ENCODE results near the gene XPO6.

Gene XPO6

DNA sequence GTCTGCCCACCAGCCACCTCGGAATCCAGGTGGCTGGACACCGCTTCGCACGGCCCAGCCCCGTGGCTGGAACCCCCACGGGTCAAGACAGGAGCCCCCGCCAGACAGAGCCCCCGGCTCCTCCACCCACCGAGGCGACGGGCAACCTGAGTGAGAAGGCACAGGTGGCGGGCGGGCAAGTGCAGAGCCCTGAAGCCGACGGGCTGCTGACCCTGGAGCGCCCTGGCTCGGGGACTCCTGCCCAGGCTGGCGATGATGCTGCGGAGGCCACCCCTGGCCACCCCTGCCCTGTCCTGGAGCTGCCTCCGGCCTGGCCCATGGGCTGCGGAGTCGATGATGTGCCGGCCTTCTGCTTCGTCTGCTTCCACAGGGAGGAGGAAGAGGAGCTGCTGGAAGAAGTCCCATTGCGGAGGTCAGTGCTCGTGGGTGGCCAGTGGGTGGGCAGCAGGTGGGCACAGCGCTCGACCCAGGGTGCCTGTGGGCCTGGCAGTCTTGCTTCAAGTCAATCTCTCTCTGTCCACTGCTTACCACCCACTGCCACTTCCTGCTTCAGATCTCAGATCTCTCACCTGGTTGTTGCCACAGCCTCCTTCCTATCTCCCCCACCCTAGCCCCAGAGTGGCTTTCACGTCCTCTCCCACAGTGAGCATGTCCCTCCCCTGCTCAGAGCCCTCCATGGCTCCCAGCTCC lies 47.5 kb upstream of the XPO6 start:
- no peaks in the 10 kb centered on the region for H3K79me2 ChIP-seq
- H3K4me2 ChIP-seq (ENCODE audit: low read length): peak overlapping the region; percentile 83
- H3K27me3 ChIP-seq (ENCODE audit: control insufficient read depth, insufficient read depth, low read length): no peaks in the 10 kb centered on the region
- H3K4me3 ChIP-seq (ENCODE audit: low read depth, low read length): peak overlapping the region; percentile 47
- H3K9ac ChIP-seq: no peak overlapping the region
- no peaks in the 10 kb centered on the region for H3K36me3 ChIP-seq (ENCODE audit: control insufficient read depth, insufficient read depth, low read length)
- H2AFZ ChIP-seq: peak overlapping the region; percentile 82
- no peaks in the 10 kb centered on the region for H3K9me3 ChIP-seq (ENCODE audit: control insufficient read depth, low read length)
- peaks cover 5% of the 10 kb centered on the region for H3K4me1 ChIP-seq
- H3K27ac ChIP-seq: no peak overlapping the region
- TF ChIP-seq CTCF (IDR thresholded peaks at IDR 0.05): no peak

DNA sequence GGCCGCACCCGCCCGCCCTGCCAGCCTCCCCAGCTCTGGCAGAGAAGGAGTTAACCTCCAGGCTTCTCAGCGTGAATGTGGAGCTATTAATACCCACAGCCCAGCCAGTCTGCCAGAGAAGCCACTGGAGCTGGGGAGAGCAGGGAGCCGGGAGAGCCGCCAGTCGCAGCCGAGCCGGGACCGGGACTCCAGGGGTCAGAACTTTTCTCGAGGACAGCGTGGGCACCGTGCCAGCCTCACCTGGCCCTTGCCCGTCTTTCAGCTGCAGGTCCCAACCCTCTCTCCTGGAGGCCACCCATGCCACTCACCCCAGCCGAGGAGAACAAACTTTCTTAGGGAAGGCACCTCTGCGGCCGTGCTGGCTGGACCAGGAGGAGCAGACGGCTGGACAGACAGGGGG lies 46.8 kb upstream of the XPO6 start:
- peak overlapping the region; percentile 47 for H3K4me3 ChIP-seq (ENCODE audit: low read depth, low read length)
- H3K27ac ChIP-seq: no peak overlapping the region
- no peak for TF ChIP-seq CTCF (IDR thresholded peaks at IDR 0.05)
- no peaks in the 10 kb centered on the region for H3K79me2 ChIP-seq
- H3K9ac ChIP-seq: no peak overlapping the region
- no peaks in the 10 kb centered on the region for H3K36me3 ChIP-seq (ENCODE audit: control insufficient read depth, insufficient read depth, low read length)
- H2AFZ ChIP-seq: peak overlapping the region; percentile 82
- H3K9me3 ChIP-seq (ENCODE audit: control insufficient read depth, low read length): no peaks in the 10 kb centered on the region
- H3K27me3 ChIP-seq (ENCODE audit: control insufficient read depth, insufficient read depth, low read length): no peaks in the 10 kb centered on the region
- H3K4me1 ChIP-seq: peaks cover 5% of the 10 kb centered on the region
- peak overlapping the region; percentile 83 for H3K4me2 ChIP-seq (ENCODE audit: low read length)

- no peak overlapping the region for H3K9ac ChIP-seq
Observed at GRCh38 chr16:28257256-28257655, 45.5 kb upstream of the XPO6 start.

GRCh38 chr16:28255838-28256237 lies 44.1 kb upstream of the XPO6 start:
- Histone ChIP-seq H3K27ac (no peak overlapping the region), H3K27me3 (ENCODE audit: control insufficient read depth, insufficient read depth, low read length) (no peaks in the 10 kb centered on the region), H3K4me1 (peaks cover 5% of the 10 kb centered on the region), H3K4me2 (ENCODE audit: low read length) (no peak overlapping the region), H3K36me3 (ENCODE audit: control insufficient read depth, insufficient read depth, low read length) (no peaks in the 10 kb centered on the region), H3K9ac (no peak overlapping the region), H2AFZ (no peak overlapping the region), H3K79me2 (no peaks in the 10 kb centered on the region), H3K9me3 (ENCODE audit: control insufficient read depth, low read length) (no peaks in the 10 kb centered on the region), H3K4me3 (ENCODE audit: low read depth, low read length) (no peak overlapping the region)
- no peak for TF ChIP-seq CTCF (IDR thresholded peaks at IDR 0.05)

More at GRCh38 chr16:28257256-28257655, 45.5 kb upstream of the XPO6 start:
- no peak for TF ChIP-seq CTCF (IDR thresholded peaks at IDR 0.05)
- Histone ChIP-seq H3K27me3 (ENCODE audit: control insufficient read depth, insufficient read depth, low read length) (no peaks in the 10 kb centered on the region), H3K36me3 (ENCODE audit: control insufficient read depth, insufficient read depth, low read length) (no peaks in the 10 kb centered on the region), H3K4me3 (ENCODE audit: low read depth, low read length) (no peak overlapping the region), H3K9me3 (ENCODE audit: control insufficient read depth, low read length) (no peaks in the 10 kb centered on the region), H3K27ac (no peak overlapping the region), H2AFZ (no peak overlapping the region), H3K79me2 (no peaks in the 10 kb centered on the region), H3K4me1 (peaks cover 5% of the 10 kb centered on the region), H3K4me2 (ENCODE audit: low read length) (no peak overlapping the region)

GRCh38 chr16:28254158-28254557 lies 42.4 kb upstream of the XPO6 start:
- Histone ChIP-seq H3K9me3 (ENCODE audit: control insufficient read depth, low read length) (no peaks in the 10 kb centered on the region), H3K4me1 (peaks cover 5% of the 10 kb centered on the region), H3K79me2 (no peaks in the 10 kb centered on the region), H2AFZ (no peak overlapping the region), H3K27ac (no peak overlapping the region), H3K4me3 (ENCODE audit: low read depth, low read length) (no peak overlapping the region), H3K36me3 (ENCODE audit: control insufficient read depth, insufficient read depth, low read length) (no peaks in the 10 kb centered on the region), H3K9ac (no peak overlapping the region), H3K4me2 (ENCODE audit: low read length) (no peak overlapping the region), H3K27me3 (ENCODE audit: control insufficient read depth, insufficient read depth, low read length) (no peaks in the 10 kb centered on the region)
- no peak for TF ChIP-seq CTCF (IDR thresholded peaks at IDR 0.05)
